ENCODE data around the gene EVI2A.

DNA sequence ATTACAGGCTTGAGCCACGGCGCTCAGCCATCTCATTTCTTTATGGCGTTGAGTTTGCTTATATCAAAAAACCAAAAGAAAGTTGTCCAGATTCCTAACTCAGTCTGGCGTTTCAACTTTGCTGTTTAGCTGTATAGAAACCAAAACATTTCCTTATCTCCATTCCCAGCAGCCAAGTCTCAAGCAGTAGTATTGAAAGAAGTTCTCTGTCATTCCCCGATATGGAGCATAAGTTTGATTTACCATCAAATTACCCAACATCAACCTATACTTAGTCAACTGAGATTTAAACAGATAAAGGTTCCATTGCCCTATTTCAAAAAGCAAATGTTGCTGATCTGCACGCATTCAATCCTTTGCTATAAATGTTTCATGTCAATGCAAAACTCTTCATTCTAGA lies 42.6 kb upstream of the EVI2A start:
- TF ChIP-seq POLR2A (IDR thresholded peaks at IDR 0.05), result no peak
- TF ChIP-seq CTCF (IDR thresholded peaks at IDR 0.05), result no peak

All from right lobe of liver (tissue), 4 donors.